ENCODE measurements around the gene MRGPRF.

- no peak for TF ChIP-seq TAF1 (IDR thresholded peaks at IDR 0.05; ENCODE audit: borderline replicate concordance, insufficient read depth, low read length)
- TF ChIP-seq POLR2AphosphoS5 (IDR thresholded peaks at IDR 0.05; ENCODE audit: low read depth, low read length) = no peak
- no peak for TF ChIP-seq SIN3A (IDR thresholded peaks at IDR 0.05; ENCODE audit: borderline replicate concordance, insufficient read depth, low read length)
Measured at GRCh38 chr11:68978931-68979594, 34.0 kb downstream of the MRGPRF start.

Data from PFSK-1 (cell line).